Activated naive CD4-positive, alpha-beta T cell treated with anti-CD3 and anti-CD28 coated beads for 36 hours (primary cell): Measurements from ENCODE around the gene LRG1. TPM values are rescaled to one million over a fixed set of nuclear protein-coding genes. Genes with fewer than 3 reads are reported as not detected.
A peak's percentile ranks its signal among the peaks of the same experiment; 100 is the strongest.

Source experiments
- CTCF ChIA-PET: fragments of 350-600 bp; sonication (Branson Sonifier 250); formaldehyde crosslinking; loops from one replicate; lab custom pipeline; 2021; ENCODE audit warnings: antibody characterized with exemption; lab: Charles Lee
- DNase-seq: peaks from one replicate; pipeline ENCODE4 v3.0.0-alpha.2; 2020
- H3K27ac Mint-ChIP-seq: one replicate; pipeline ENCODE4 v1.8.0; 2021; ENCODE audit warnings: mild to moderate bottlenecking, mixed read lengths
- H3K27me3 Mint-ChIP-seq: one replicate; pipeline ENCODE4 v1.8.0; 2021; ENCODE audit warnings: low read depth, mixed read lengths
- H3K36me3 Mint-ChIP-seq: one replicate; pipeline ENCODE4 v1.8.0; 2021; ENCODE audit warnings: low read depth, mixed read lengths
- H3K4me1 Mint-ChIP-seq: one replicate; pipeline ENCODE4 v1.8.0; 2021; ENCODE audit warnings: low read depth, mixed read lengths
- H3K4me3 Mint-ChIP-seq: one replicate; pipeline ENCODE4 v1.8.0; 2021; ENCODE audit warnings: mild to moderate bottlenecking, moderate library complexity, mixed read lengths
- H3K9me3 Mint-ChIP-seq: one replicate; pipeline ENCODE4 v1.8.0; 2021; ENCODE audit warnings: mixed read lengths
- intact Hi-C: fragments of 100-400 bp; cut with micrococcal nuclease; formaldehyde crosslinking; loops from one replicate; pipeline ENCODE4 v1.15.1; 2023
- total RNA-seq, 2 experiments: library from RNA; stranded (reverse); gene quantifications; one replicate each; pipeline ENCODE4 v1.2.3, GENCODE V29; 2021

LRG1 gene
- total RNA-seq, 2 experiments from 2014 or later: 1.3 to 1.5 TPM

- no peak for DNase-seq
- Mint-ChIP-seq H3K27me3 (no peaks in the 10 kb centered on the region), H3K36me3 (peaks cover 1% of the 10 kb centered on the region), H3K9me3 (no peaks in the 10 kb centered on the region), H3K4me3 (no peak overlapping the region), H3K4me1 (no peaks in the 10 kb centered on the region), H3K27ac (no peak overlapping the region)
- CTCF ChIA-PET: no interaction called here
- intact Hi-C loops: no loop called here
Measured at GRCh38 chr19:4500841-4501591, 38.8 kb downstream of the LRG1 start.

DNA sequence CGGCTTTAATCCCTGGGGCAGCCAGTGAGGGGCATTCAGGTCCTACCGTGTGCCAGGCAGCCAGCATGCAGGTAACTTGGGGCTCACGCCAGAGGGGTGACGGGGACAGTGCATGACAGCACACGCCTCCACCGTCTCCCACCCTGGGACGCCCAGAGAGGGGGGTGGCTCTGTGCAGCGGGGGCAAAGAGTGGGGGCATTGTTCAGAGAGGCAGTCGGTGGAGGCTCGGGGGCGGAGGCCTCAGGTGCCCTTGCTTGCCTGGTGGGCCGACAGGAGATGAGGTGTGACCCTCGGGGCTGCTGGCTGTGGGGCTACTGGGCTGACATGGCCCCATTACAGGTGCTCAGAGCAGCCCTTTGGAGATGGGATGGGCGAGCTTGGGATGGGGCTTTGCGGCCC is 40.0 kb downstream of the LRG1 start:
- CTCF ChIA-PET: interaction anchor here (2.4 kb wide), 1 partner anchor 25 kb away, joined by 7 read pairs; no protein-coding TSS in a partner anchor
- Mint-ChIP-seq H3K4me1 (no peaks in the 10 kb centered on the region), H3K27me3 (no peaks in the 10 kb centered on the region), H3K36me3 (peaks cover 4% of the 10 kb centered on the region), H3K9me3 (no peaks in the 10 kb centered on the region), H3K27ac (no peak overlapping the region), H3K4me3 (no peak overlapping the region)
- intact Hi-C loops: no loop called here
- DNase-seq: no peak

DNA sequence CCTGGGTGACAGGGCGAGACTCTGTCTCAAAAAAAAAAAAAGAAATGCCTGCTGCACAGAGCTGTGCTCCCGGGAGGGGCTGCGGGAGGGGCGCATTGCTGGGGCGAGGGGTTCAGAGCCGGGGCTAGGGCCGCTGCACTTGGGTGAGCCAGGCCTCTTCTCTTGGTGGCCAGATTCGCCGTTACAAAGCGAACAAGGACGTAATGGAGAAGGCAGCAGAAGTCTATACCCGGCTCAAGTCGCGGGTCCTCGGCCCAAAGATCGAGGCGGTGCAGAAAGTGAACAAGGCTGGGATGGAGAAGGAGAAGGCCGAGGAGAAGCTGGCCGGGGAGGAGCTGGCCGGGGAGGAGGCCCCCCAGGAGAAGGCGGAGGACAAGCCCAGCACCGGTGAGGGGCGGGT is 40.5 kb downstream of the LRG1 start:
- CTCF ChIA-PET: interaction anchor here (2.4 kb wide), 1 partner anchor 26 kb away, joined by 7 read pairs; no protein-coding TSS in a partner anchor
- no peaks in the 10 kb centered on the region for H3K4me1 Mint-ChIP-seq
- H3K27me3 Mint-ChIP-seq: no peaks in the 10 kb centered on the region
- H3K27ac Mint-ChIP-seq: peak overlapping the region; percentile 19
- H3K36me3 Mint-ChIP-seq: peaks cover 6% of the 10 kb centered on the region
- H3K9me3 Mint-ChIP-seq: no peaks in the 10 kb centered on the region
- DNase-seq: no peak
- no peak overlapping the region for H3K4me3 Mint-ChIP-seq
- intact Hi-C loops: no loop called here

- CTCF ChIA-PET: interaction anchor here (2.4 kb wide), 1 partner anchor 26 kb away, joined by 7 read pairs; no protein-coding TSS in a partner anchor
- peaks cover 6% of the 10 kb centered on the region for H3K36me3 Mint-ChIP-seq
- intact Hi-C loops: no loop called here
- H3K4me3 Mint-ChIP-seq: no peak overlapping the region
- no peaks in the 10 kb centered on the region for H3K27me3 Mint-ChIP-seq
- no peak for DNase-seq
- H3K27ac Mint-ChIP-seq: no peak overlapping the region
- no peaks in the 10 kb centered on the region for H3K4me1 Mint-ChIP-seq
- no peaks in the 10 kb centered on the region for H3K9me3 Mint-ChIP-seq
Measured at GRCh38 chr19:4498694-4499093, 41.1 kb downstream of the LRG1 start.

GRCh38 chr19:4497770-4498389 is 42.0 kb downstream of the LRG1 start:
- H3K4me1 Mint-ChIP-seq: no peaks in the 10 kb centered on the region
- H3K27me3 Mint-ChIP-seq: no peaks in the 10 kb centered on the region
- H3K4me3 Mint-ChIP-seq: no peak overlapping the region
- H3K27ac Mint-ChIP-seq: no peak overlapping the region
- CTCF ChIA-PET: interaction anchor here (2.4 kb wide), 1 partner anchor 27 kb away, joined by 7 read pairs; no protein-coding TSS in a partner anchor
- intact Hi-C loops: no loop called here
- no peaks in the 10 kb centered on the region for H3K9me3 Mint-ChIP-seq
- H3K36me3 Mint-ChIP-seq: peaks cover 6% of the 10 kb centered on the region
- DNase-seq: no peak

- H3K4me3 Mint-ChIP-seq: no peak overlapping the region
- H3K27ac Mint-ChIP-seq: no peak overlapping the region
- peaks cover 6% of the 10 kb centered on the region for H3K36me3 Mint-ChIP-seq
- no peaks in the 10 kb centered on the region for H3K27me3 Mint-ChIP-seq
- DNase-seq: no peak
- CTCF ChIA-PET: interaction anchor here (0.6 to 1.3 kb wide), 2 partner anchors 29 to 153 kb away, joined by 3 to 7 read pairs; no protein-coding TSS in a partner anchor
- intact Hi-C loops: no loop called here
- H3K4me1 Mint-ChIP-seq: no peaks in the 10 kb centered on the region
- no peaks in the 10 kb centered on the region for H3K9me3 Mint-ChIP-seq
Measured at GRCh38 chr19:4496304-4496703, 43.5 kb downstream of the LRG1 start.

- CTCF ChIA-PET: interaction anchor here (0.7 kb wide), 1 partner anchor 53 kb away, joined by 6 read pairs; no protein-coding TSS in a partner anchor
- no peak for DNase-seq
- Mint-ChIP-seq H3K36me3 (peaks cover 6% of the 10 kb centered on the region), H3K27me3 (no peaks in the 10 kb centered on the region), H3K27ac (no peak overlapping the region), H3K4me3 (no peak overlapping the region), H3K9me3 (no peaks in the 10 kb centered on the region), H3K4me1 (no peaks in the 10 kb centered on the region)
- intact Hi-C loops: no loop called here
Measured at GRCh38 chr19:4495471-4495870, 44.4 kb downstream of the LRG1 start.

- H3K36me3 Mint-ChIP-seq: peaks cover 9% of the 10 kb centered on the region
- no peaks in the 10 kb centered on the region for H3K4me1 Mint-ChIP-seq
- H3K9me3 Mint-ChIP-seq: no peaks in the 10 kb centered on the region
- no peak for DNase-seq
- CTCF ChIA-PET: interaction anchor here (0.7 kb wide), 1 partner anchor 31 kb away, joined by 5 read pairs; no protein-coding TSS in a partner anchor
- H3K27me3 Mint-ChIP-seq: no peaks in the 10 kb centered on the region
- intact Hi-C loops: no loop called here
- no peak overlapping the region for H3K4me3 Mint-ChIP-seq
- no peak overlapping the region for H3K27ac Mint-ChIP-seq
Measured at GRCh38 chr19:4494691-4495064, 45.2 kb downstream of the LRG1 start.

- intact Hi-C loops: no loop called here
- Mint-ChIP-seq H3K4me3 (no peak overlapping the region), H3K27me3 (no peaks in the 10 kb centered on the region), H3K36me3 (peaks cover 9% of the 10 kb centered on the region), H3K4me1 (no peaks in the 10 kb centered on the region), H3K27ac (no peak overlapping the region), H3K9me3 (no peaks in the 10 kb centered on the region)
- CTCF ChIA-PET: interaction anchor here (0.7 kb wide), 1 partner anchor 31 kb away, joined by 5 read pairs; no protein-coding TSS in a partner anchor
- DNase-seq: no peak
Measured at GRCh38 chr19:4493929-4494690, 45.7 kb downstream of the LRG1 start.

DNA sequence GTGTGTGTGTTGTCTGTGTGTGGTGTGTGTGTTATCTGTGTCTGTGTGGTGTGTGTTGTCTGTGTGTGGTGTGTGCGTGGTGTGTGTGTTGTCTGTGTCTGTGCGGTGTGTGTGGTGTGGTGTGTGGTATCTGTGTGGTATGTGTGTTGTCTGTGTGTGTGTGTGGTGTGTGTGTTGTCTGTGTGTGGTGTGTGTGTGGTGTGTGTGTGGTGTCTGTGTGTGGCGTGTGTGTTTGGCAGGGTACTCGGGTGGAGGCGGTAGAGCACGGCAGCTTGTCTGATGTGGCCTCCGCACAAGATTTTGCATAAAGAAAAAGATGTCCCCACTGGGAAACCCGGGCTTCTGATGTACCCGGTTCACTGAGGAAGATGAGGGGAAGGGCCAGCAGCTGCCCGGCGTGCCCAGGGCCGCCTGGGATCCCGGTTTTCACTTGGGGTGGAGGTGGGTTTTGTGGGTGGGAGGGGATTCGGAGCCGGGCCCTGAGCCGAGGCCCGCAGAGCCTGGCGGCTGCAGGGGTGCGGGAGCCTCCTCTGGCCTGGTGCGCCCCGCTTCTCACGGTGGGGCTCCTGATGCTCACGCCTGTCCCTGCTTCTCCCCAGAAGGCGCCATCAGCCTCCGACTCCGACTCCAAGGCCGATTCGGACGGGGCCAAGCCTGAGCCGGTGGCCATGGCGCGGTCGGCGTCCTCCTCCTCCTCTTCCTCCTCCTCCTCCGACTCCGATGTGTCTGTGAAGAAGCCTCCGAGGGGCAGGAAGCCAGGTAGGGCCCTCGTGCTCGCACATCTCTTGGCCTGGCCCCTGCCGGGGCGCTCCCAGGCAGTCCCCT is 46.5 kb downstream of the LRG1 start:
- H3K27ac Mint-ChIP-seq: no peak overlapping the region
- H3K36me3 Mint-ChIP-seq: peaks cover 9% of the 10 kb centered on the region

DNA sequence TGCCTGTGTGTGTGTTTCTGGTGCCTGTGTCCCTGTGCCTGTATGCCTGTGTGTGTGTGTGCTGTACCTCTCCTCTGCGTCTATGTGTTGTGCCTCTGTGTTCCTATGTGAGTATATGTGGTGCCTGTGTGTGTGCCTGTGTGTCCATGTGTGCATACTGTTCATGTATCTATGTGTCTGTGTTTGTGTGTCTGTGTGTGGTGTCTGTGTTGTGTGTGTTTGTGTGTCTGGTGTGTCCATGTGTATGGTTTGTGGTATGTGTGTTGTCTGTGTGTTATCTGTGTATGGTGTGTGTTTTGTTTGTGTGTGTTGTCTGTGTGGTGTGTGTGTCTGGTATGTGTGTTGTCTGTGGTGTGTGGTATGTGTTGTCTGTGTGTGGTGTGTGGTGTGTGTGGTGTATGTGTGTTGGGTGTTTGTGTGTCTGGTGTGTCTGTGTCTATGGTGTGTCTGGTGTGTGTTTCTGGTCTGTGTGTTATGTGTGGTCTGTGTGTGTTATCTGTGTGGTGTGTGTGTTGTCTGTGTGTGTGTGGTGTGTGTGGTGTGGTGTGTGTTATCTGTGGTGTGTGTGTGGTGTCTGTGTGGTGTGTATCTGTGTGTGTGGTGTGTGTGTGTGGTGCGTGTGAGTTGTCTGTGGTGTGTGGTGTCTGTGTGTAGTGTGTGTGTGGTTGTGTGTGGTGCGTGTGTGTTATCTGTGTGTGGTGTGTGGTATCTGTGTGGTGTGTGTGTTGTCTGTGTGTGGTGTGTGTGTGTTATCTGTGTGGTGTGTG is 47.3 kb downstream of the LRG1 start:
- Mint-ChIP-seq H3K9me3 (no peaks in the 10 kb centered on the region), H3K36me3 (peaks cover 9% of the 10 kb centered on the region), H3K4me3 (no peak overlapping the region), H3K4me1 (no peaks in the 10 kb centered on the region), H3K27ac (no peak overlapping the region), H3K27me3 (no peaks in the 10 kb centered on the region)
- intact Hi-C loops: no loop called here
- DNase-seq: no peak
- CTCF ChIA-PET: no interaction called here

More for the DNA sequence above, 46.5 kb downstream of the LRG1 start:
- intact Hi-C loops: no loop called here
- DNase-seq: no peak
- Mint-ChIP-seq H3K27me3 (no peaks in the 10 kb centered on the region), H3K9me3 (no peaks in the 10 kb centered on the region), H3K4me1 (no peaks in the 10 kb centered on the region), H3K4me3 (no peak overlapping the region)
- CTCF ChIA-PET: interaction anchor here (0.6 kb wide), 1 partner anchor 318 kb away, joined by 3 read pairs; no protein-coding TSS in a partner anchor
